K562 (cell line): ENCODE results near the gene SNX9. TPM values are rescaled to one million over a fixed set of nuclear protein-coding genes. Genes with fewer than 3 reads are reported as not detected.

Source experiments
- ATAC-seq: fragments of 200-7000 bp; cut with Tn5 transposase; 3 replicates; pipeline ENCODE4 v1.9.1; 2020; ENCODE audit warnings: moderate library complexity
- BruUV-seq: library from RNA; stranded (reverse); fragments of 400-500 nt; replicated peaks from 2 replicates; lab custom pipeline; 2021; lab: Mats Ljungman, UMichigan
- CTCF ChIA-PET: fragments of 300-600 bp; formaldehyde crosslinking; extraction: SDS; loops from one replicate; lab custom pipeline; 2021; ENCODE audit warnings: low intra/inter-chr PET ratio; lab: Yijun Ruan, JAX
- POLR2A ChIA-PET: fragments of 300-600, 350-650 bp; sonication (Branson Sonifier 250); formaldehyde crosslinking; extraction: SDS; loops from one replicate; lab custom pipeline; 2021; ENCODE audit warnings: antibody characterized with exemption, inconsistent platforms; lab: Yijun Ruan, JAX
- DNase-seq, 4 experiments: peaks; one replicate each; pipeline versions ENCODE4 v3.0.0 to v3.0.0-alpha.2; 2011 to 2018; ENCODE audit warnings: low spot score in 3 of 4, mixed read lengths in 3 of 4; ENCODE audit errors: extremely low read depth in 1 of 4
- FAIRE-seq: peaks from 2 replicates; lab custom pipeline; 2011; peaks lifted over from hg19 to GRCh38; lab: Jason Lieb, UNC
- H2AFZ ChIP-seq: 2 replicates; pipeline ENCODE4 v1.6.0; 2011; ENCODE audit warnings: low read depth, low read length, control low read depth, inconsistent platforms
- H3K27ac ChIP-seq: fragments of 200-600 bp; 3 replicates; pipeline ENCODE4 v1.8.0; 2011; ENCODE audit warnings: low read depth, mild to moderate bottlenecking, control low read depth, inconsistent platforms, low read length, moderate library complexity, mixed read lengths; ENCODE audit errors: extremely low read depth
- H3K27me3 ChIP-seq, 2 experiments: fragments of 300-600 bp in 1 of 2; 2 replicates in 1 of 2; 3 replicates in 1 of 2; pipeline versions ENCODE4 v1.6.0 to v1.8.0; 2011; ENCODE audit warnings: inconsistent platforms in 2 of 2, low read length in 2 of 2, mild to moderate bottlenecking in 1 of 2, mixed read lengths in 1 of 2, moderate library complexity in 1 of 2; ENCODE audit not compliant: control insufficient read depth in 2 of 2, insufficient read depth in 2 of 2
- H3K36me3 ChIP-seq: fragments of 300-600 bp; 3 replicates; pipeline ENCODE4 v1.8.0; 2011; ENCODE audit warnings: mild to moderate bottlenecking, low read length, inconsistent platforms; ENCODE audit not compliant: control insufficient read depth, insufficient read depth
- H3K4me1 ChIP-seq, 2 experiments: fragments of 200-600 bp in 1 of 2; replicated peaks in 1 of 2; 2 replicates in 1 of 2; 3 replicates in 1 of 2; pipeline versions ENCODE4 v1.5.1 to v1.8.0; 2011; ENCODE audit warnings: inconsistent platforms in 2 of 2, low read length in 2 of 2, mild to moderate bottlenecking in 1 of 2, mixed read lengths in 1 of 2, moderate library complexity in 1 of 2; ENCODE audit not compliant: control insufficient read depth in 2 of 2, insufficient read depth in 2 of 2
- H3K4me2 ChIP-seq: 2 replicates; pipeline ENCODE4 v1.6.1; 2011; ENCODE audit warnings: low read length, control low read depth, inconsistent platforms, mixed read lengths; ENCODE audit not compliant: insufficient read depth
- H3K4me3 ChIP-seq: fragments of 200-600 bp; sonication (generic), shearing (Covaris generic); 2 replicates; pipeline ENCODE4 v1.5.1; 2016; ENCODE audit warnings: control low read depth, inconsistent platforms
- H3K79me2 ChIP-seq: fragments of 200-600 bp; 3 replicates; pipeline ENCODE4 v1.8.0; 2011; ENCODE audit warnings: low read length, inconsistent platforms; ENCODE audit not compliant: control insufficient read depth, insufficient read depth
- H3K9ac ChIP-seq, 2 experiments: 2 replicates each; pipeline versions ENCODE4 v1.6.0 to v1.6.1; 2011; ENCODE audit warnings: low read depth in 2 of 2, low read length in 2 of 2, control low read depth in 1 of 2, inconsistent platforms in 1 of 2, mild to moderate bottlenecking in 1 of 2, mixed read lengths in 1 of 2; ENCODE audit not compliant: insufficient read depth in 1 of 2
- H3K9me1 ChIP-seq: one replicate; pipeline ENCODE4 v1.6.0; 2011; ENCODE audit warnings: inconsistent platforms, mild to moderate bottlenecking, low read length, moderate library complexity; ENCODE audit not compliant: control insufficient read depth, insufficient read depth
- H3K9me3 ChIP-seq: replicated peaks from 2 replicates; pipeline ENCODE4 v1.5.1; 2011; ENCODE audit warnings: low read depth, low read length, inconsistent platforms; ENCODE audit not compliant: control insufficient read depth, insufficient read depth
- H4K20me1 ChIP-seq: replicated peaks from 2 replicates; pipeline ENCODE4 v1.6.1; 2011; ENCODE audit warnings: low read length, inconsistent platforms, mixed read lengths; ENCODE audit not compliant: control insufficient read depth, insufficient read depth
- CHD1 ChIP-seq: fragments of 200-600 bp; sonication (generic); IDR thresholded peaks from one replicate; pipeline ENCODE4 v1.6.1; 2012; ENCODE audit warnings: mild to moderate bottlenecking, moderate library complexity, low read length, inconsistent platforms
- CREB1 ChIP-seq, 2 experiments: sonication (generic) in 1 of 2; formaldehyde crosslinking in 1 of 2; IDR thresholded peaks; 2 replicates each; pipeline versions ENCODE4 v1.6.1 to v1.8.0; 2012 to 2022; ENCODE audit warnings: inconsistent platforms in 1 of 2, mild to moderate bottlenecking in 1 of 2, missing genetic modification reagents in 1 of 2, moderate library complexity in 1 of 2
- GTF2E2 ChIP-seq: fragments of 200-800 bp; sonication (Bioruptor generic); IDR thresholded peaks from 2 replicates; pipeline ENCODE4 v1.6.1; 2016; ENCODE audit warnings: missing genetic modification characterization, missing compliant biosample characterization
- ILK ChIP-seq: fragments of 450-650 bp; IDR thresholded peaks from 2 replicates; pipeline ENCODE4 v1.6.1; 2016; ENCODE audit warnings: missing genetic modification characterization, low read depth, mild to moderate bottlenecking, missing compliant biosample characterization, moderate library complexity, borderline replicate concordance
- KDM4B ChIP-seq, 2 experiments: fragments of 450-650 bp in 1 of 2; sonication (generic) in 1 of 2; IDR thresholded peaks; 2 replicates each; pipeline ENCODE4 v1.6.1; 2016 to 2017; ENCODE audit warnings: borderline replicate concordance in 2 of 2, antibody characterized with exemption in 1 of 2, low read depth in 1 of 2, mild to moderate bottlenecking in 1 of 2
- POLR2G ChIP-seq: fragments of 200-400 bp; formaldehyde crosslinking; IDR thresholded peaks from 2 replicates; pipeline ENCODE4 v1.6.1; 2017; ENCODE audit warnings: low read depth, mild to moderate bottlenecking, antibody characterized with exemption, low read length, moderate library complexity
- RAD21 ChIP-seq, 2 experiments: fragments of 250-450 bp in 1 of 2; fragments of 450-650 bp in 1 of 2; sonication (Bioruptor Pico) in 1 of 2; formaldehyde crosslinking in 1 of 2; IDR thresholded peaks in 1 of 2; conservative IDR thresholded peaks in 1 of 2; 2 replicates each; pipeline versions ENCODE4 v1.4.0 to v1.8.0; 2020 to 2022; ENCODE audit warnings: mild to moderate bottlenecking in 2 of 2, moderate library complexity in 1 of 2
- TFAP4 ChIP-seq: sonication (generic); formaldehyde crosslinking; IDR thresholded peaks from 2 replicates; pipeline ENCODE4 v1.8.0; 2022; ENCODE audit warnings: missing genetic modification reagents, mild to moderate bottlenecking, moderate library complexity, borderline replicate concordance
- WGBS: fragments of 100-300 bp; shearing (Covaris generic); methylation state at CpG from one replicate; pipeline ENCODE4 v1.1.6; 2016; ENCODE audit warnings: low coverage, mixed read lengths; ENCODE audit not compliant: insufficient coverage; ENCODE audit errors: missing lambda C conversion rate; 5-methylcytosine and 5-hydroxymethylcytosine counted together
- in situ Hi-C: fragments of 300-500 bp; cut with MboI; formaldehyde crosslinking; loops from 4 replicates; pipeline ENCODE4 v1.15.0; 2018; ENCODE audit warnings: inconsistent platforms, mixed read lengths
- intact Hi-C: fragments of 100-400 bp; cut with micrococcal nuclease; formaldehyde crosslinking; loops from 2 replicates; pipeline ENCODE4 v1.14.2; 2022
- polyA plus RNA-seq, 8 experiments: library from polyadenylated mRNA; depleted of rRNA in 4 of 8; stranded (reverse) in 5 of 8; unstranded in 3 of 8; fragments of >200 nt; fragmentation: Nextera tagmentation in 2 of 8; fragmentation: Illumina TruSeq in 1 of 8; extraction: Ambion mirVana in 2 of 8; extraction: Trizol in 1 of 8; gene quantifications; 2 replicates each; pipeline versions ENCODE4 v1.2.1 to v1.2.3, GENCODE V29; 2011 to 2014; ENCODE audit warnings: inconsistent platforms in 1 of 8, missing spikeins in 1 of 8
- total RNA-seq, 7 experiments: library from RNA; depleted of rRNA in 6 of 7; stranded (reverse); fragments of >200 nt in 6 of 7; fragmentation: Illumina TruSeq in 2 of 7; extraction: Trizol in 2 of 7; gene quantifications; 2 replicates each; pipeline versions ENCODE4 v1.2.1 to v1.2.3, GENCODE V29; 2011 to 2021; ENCODE audit warnings: low replicate concordance in 1 of 7
- TF ChIP-seq, protein P1 (sequence below): fragments of 450-650 bp; IDR thresholded peaks from 2 replicates; pipeline ENCODE4 v1.6.1; 2017; ENCODE audit warnings: antibody characterized with exemption
- TF ChIP-seq, protein P2 (sequence below), 3 experiments: IDR thresholded peaks in 2 of 3; conservative IDR thresholded peaks in 1 of 3; 2 replicates each; pipeline ENCODE4 v1.5.1; 2011 to 2012; ENCODE audit warnings: low read length in 3 of 3, mild to moderate bottlenecking in 3 of 3, control low read depth in 2 of 3, improper control_type of control experiment in 1 of 3, inconsistent platforms in 1 of 3, low read depth in 1 of 3, mixed read lengths in 1 of 3, moderate library complexity in 1 of 3; ENCODE audit not compliant: insufficient read depth in 2 of 3

Gene SNX9
- total and polyA plus RNA-seq, 9 of the 15 experiments (the other 6 are each of a cell fraction or from before 2014, with no cell fraction given): 6.0 to 81.7 (median 57.1) TPM

GRCh38 chr6:157952861-157953351 lies 129.9 kb downstream of the SNX9 start:
- Histone ChIP-seq H3K9me3 (0 out of 2 replicates have a peak, but pooled peaks cover 3% of the 10 kb centered on the region), H3K9me1 (no peaks in the 10 kb centered on the region), H3K27me3 (peaks cover 9 to 24% of the 10 kb centered on the region in 2 experiments; a peak in 3 of 5 replicates), H3K4me2 (no peak overlapping the region), H3K36me3 (no peaks in the 10 kb centered on the region), H3K4me1 (peaks cover 6 to 13% of the 10 kb centered on the region in 2 experiments; a peak in 4 of 5 replicates), H2AFZ (no peak overlapping the region), H3K4me3 (no peak overlapping the region), H3K9ac (no peak overlapping the region), H3K27ac (no peak overlapping the region), H3K79me2 (no peaks in the 10 kb centered on the region), H4K20me1 (no peaks in the 10 kb centered on the region; the same call in 1 of the 2 replicates)
- FAIRE-seq: no peak
- ChIA-PET CTCF (interaction anchor here (0.6 kb wide), 1 partner anchor 566 kb away, joined by 3 read pairs; no protein-coding TSS in a partner anchor), POLR2A (interaction anchor here (0.6 kb wide), 1 partner anchor 646 kb away, joined by 3 read pairs; no protein-coding TSS in a partner anchor)
- in situ Hi-C loops: no loop called here
- peak in 1 of 4 experiments; percentile 26 for DNase-seq
- intact Hi-C loops: loop anchor here (5.0 kb wide), 2 partner anchors 179 to 286 kb away; no protein-coding TSS in a partner anchor
- WGBS: 35% methylated on average over 7 of the region's 7 CpGs
- no TSS peak for BruUV-seq
- ATAC-seq: peak; percentile 72
- TF ChIP-seq CREB1 (IDR thresholded peaks at IDR 0.05) (no peak), CREB1 (CRISPR knock-in tag; IDR thresholded peaks at IDR 0.05) (no peak), CHD1 (no peak), RAD21 (CRISPR knock-in tag; conservative IDR thresholded peaks at IDR 0.05 in 1 of 2, IDR thresholded peaks at IDR 0.05 in 1 of 2) (0 out of 4 replicates have a peak, but pooled peaks of 1 of the 2 experiments have one; percentile 27), ILK (tag) (no peak), KDM4B (IDR thresholded peaks at IDR 0.05; ENCODE audit: borderline replicate concordance in 2 of 2, low read depth in 1 of 2) (no peak), TFAP4 (0 out of 2 replicates have a peak, but pooled peaks have one; percentile 12), GTF2E2 (tag) (no peak), POLR2G (no peak)
- TF ChIP-seq, protein P1, sequence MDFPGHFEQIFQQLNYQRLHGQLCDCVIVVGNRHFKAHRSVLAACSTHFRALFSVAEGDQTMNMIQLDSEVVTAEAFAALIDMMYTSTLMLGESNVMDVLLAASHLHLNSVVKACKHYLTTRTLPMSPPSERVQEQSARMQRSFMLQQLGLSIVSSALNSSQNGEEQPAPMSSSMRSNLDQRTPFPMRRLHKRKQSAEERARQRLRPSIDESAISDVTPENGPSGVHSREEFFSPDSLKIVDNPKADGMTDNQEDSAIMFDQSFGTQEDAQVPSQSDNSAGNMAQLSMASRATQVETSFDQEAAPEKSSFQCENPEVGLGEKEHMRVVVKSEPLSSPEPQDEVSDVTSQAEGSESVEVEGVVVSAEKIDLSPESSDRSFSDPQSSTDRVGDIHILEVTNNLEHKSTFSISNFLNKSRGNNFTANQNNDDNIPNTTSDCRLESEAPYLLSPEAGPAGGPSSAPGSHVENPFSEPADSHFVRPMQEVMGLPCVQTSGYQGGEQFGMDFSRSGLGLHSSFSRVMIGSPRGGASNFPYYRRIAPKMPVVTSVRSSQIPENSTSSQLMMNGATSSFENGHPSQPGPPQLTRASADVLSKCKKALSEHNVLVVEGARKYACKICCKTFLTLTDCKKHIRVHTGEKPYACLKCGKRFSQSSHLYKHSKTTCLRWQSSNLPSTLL: no peak
- TF ChIP-seq, protein P2, sequence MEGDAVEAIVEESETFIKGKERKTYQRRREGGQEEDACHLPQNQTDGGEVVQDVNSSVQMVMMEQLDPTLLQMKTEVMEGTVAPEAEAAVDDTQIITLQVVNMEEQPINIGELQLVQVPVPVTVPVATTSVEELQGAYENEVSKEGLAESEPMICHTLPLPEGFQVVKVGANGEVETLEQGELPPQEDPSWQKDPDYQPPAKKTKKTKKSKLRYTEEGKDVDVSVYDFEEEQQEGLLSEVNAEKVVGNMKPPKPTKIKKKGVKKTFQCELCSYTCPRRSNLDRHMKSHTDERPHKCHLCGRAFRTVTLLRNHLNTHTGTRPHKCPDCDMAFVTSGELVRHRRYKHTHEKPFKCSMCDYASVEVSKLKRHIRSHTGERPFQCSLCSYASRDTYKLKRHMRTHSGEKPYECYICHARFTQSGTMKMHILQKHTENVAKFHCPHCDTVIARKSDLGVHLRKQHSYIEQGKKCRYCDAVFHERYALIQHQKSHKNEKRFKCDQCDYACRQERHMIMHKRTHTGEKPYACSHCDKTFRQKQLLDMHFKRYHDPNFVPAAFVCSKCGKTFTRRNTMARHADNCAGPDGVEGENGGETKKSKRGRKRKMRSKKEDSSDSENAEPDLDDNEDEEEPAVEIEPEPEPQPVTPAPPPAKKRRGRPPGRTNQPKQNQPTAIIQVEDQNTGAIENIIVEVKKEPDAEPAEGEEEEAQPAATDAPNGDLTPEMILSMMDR (IDR thresholded peaks at IDR 0.05 in 2 of 3, conservative IDR thresholded peaks at IDR 0.05 in 1 of 3; ENCODE audit: insufficient read depth in 2 of 3, low read depth in 1 of 3, low read length in 3 of 3): 0 out of 6 replicates have a peak, but pooled peaks of 1 of the 3 experiments have one; percentile 2
